GM10266 (cell line): Measurements from ENCODE around the gene MCM3.

Source experiments
- DNase-seq: peaks from one replicate; pipeline ENCODE4 v3.0.0; 2012; ENCODE audit errors: extremely low spot score
- CTCF ChIP-seq: IDR thresholded peaks from 2 replicates; pipeline ENCODE4 v1.5.1; 2012; ENCODE audit warnings: mild to moderate bottlenecking, low read depth; ENCODE audit not compliant: control insufficient read depth, insufficient read depth; ENCODE audit errors: missing control alignments

Gene MCM3

GRCh38 chr6:52254731-52255378 is 29.7 kb downstream of the MCM3 start:
- TF ChIP-seq CTCF: no peak
- no peak for DNase-seq

DNA sequence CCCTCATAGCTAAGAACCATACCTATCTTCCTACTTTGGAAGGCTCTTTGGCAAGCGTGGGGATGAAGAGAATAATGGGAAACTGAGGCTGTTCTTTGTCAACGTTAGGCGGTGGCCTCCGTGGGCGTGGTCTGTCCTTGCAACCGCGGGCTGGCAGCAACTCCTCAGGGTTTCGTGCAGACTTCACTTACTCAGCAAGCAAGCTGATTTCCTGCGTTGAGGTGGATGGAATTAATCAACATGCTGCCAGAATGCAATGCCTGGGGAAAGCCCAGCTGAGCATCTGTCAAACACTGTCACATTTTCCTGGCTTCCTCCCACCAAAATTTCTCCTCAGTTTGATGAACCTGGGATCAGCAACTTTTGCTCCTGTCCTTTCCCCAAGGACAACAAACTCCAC is 31.0 kb downstream of the MCM3 start:
- DNase-seq: no peak
- TF ChIP-seq CTCF: no peak

DNA sequence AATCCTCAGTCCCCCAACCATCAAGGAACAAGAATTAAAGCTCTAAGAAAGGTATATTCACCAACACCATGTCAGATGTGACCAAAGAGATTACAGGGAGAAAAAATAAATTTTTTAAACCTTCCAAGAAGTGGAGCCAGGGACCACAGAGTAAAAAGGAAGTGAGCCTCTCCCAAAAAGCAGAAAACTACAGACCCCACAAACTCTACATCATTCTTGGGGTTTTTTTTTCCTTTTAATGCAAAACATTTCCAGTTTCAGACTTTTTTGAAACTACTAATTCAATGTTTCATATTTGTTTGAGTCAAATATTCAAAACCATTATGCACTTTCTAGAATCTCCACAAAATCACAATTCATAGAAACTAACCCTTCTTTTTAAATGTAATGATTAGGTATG is 33.4 kb downstream of the MCM3 start:
- no peak for TF ChIP-seq CTCF
- DNase-seq: no peak

DNA sequence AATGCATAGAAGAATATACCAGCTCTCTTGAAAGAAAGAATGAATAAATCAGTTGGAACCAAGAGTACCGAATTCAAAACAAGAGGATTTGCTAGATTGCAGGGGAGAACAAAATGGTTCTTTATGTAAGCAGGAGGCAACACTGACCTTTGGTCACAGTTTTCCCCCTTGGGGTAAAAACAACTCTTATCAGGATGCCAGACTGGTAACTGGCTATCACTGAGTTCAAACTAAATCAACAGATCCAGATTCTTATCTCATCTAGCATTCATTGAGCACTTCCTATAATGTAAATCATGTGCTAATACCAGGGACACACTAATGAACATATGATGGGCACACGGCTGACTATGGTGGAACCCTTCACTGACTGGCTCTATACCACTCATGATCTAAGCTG is 35.5 kb downstream of the MCM3 start:
- no peak for DNase-seq

DNA sequence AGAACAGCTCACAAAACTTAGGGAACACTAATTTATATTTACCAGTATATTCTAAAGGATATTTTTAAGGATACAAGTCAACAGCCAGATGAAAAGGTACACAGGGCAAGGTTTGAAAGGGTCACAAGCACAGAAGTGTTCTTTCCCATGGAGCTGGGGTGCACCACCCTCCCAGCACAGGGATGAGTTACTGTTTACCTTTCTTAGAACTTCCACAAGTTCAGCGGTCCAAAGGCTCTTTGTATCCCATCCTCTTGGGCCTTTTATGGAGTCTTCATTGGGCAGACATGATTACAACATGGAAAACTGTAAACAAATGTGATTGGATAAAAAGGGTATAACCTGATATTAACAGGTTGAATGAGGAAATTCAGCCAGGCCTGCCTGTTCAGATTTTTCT is 39.1 kb downstream of the MCM3 start:
- no peak for DNase-seq
- TF ChIP-seq CTCF: no peak

More for the DNA sequence above, 35.5 kb downstream of the MCM3 start:
- no peak for TF ChIP-seq CTCF

DNA sequence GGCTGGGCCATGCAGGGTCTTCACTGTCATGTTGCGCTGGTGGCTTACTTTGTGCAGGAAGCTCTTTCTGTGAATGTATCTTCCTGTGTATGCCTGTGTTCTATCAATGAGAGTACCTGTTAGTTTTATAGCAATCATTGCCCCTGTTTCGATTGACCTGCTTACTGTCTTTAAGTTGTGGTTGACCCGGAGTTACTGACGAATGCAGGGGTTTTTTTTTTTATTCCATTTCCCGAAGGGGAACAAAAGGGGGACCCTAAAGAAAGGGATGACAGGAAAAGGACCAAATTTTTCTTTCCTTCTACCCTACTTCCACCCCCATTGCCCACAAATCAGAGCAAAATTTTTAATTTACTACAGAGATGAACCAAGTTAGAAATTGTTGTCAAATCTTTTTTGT is 40.1 kb downstream of the MCM3 start, which contains the start of gene IL17F:
Gene IL17F, minus strand, starts transcription at position 101 of the 400 bp plus-strand sequence. Its CDS starts 71 bp downstream, at position 30.
- no peak for TF ChIP-seq CTCF

DNA sequence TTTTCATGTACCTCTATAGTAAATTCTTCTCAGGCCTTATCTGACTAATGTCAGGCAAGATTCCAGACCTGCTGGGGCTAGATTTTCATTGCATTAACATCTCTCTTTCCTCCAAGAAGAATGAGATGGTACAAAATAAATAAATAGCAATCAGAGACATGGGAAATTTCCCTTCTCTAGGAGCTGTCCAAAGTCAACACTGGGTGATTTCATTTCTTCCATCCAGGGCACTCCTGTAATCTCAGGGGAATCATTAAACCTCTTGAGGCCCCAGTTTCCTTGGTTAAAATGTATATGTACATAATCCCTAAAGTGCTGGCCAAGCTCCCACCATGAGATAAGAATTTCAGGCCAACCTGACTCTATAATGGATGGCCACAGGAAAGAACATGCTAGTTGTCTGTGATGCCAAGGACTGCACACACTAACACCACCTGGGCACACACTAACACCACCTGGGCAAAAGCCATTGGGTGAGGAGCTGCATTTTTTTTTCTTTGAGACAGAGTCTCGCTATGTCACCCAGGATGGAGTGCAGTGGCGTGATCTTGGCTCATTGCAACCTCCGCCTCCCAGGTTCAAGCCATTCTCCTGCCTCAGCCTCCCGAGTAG is 41.2 kb downstream of the MCM3 start:
- no peak for TF ChIP-seq CTCF
- no peak for DNase-seq

More for the DNA sequence above, 40.1 kb downstream of the MCM3 start, which contains the start of gene IL17F:
- no peak for DNase-seq
